GM21576 (cell line): ENCODE data around the gene PTGES2.

Experiments
- ATAC-seq: cut with Tn5 transposase; IDR thresholded peaks from one replicate; pipeline ENCODE4 v1.9.1; 2021; ENCODE audit warnings: mild to moderate bottlenecking, moderate library complexity; ENCODE audit not compliant: unreplicated experiment

PTGES2 gene

GRCh38 chr9:128153947-128154695 lies 26.6 kb upstream of the PTGES2 start:
- no peak for ATAC-seq

GRCh38 chr9:128153060-128153946 lies 25.8 kb upstream of the PTGES2 start:
- no peak for ATAC-seq

GRCh38 chr9:128152133-128153059 lies 24.9 kb upstream of the PTGES2 start:
- no peak for ATAC-seq

- ATAC-seq: no peak
These were observed 24.0 kb upstream of the PTGES2 start for GRCh38 chr9:128151309-128152132.

- ATAC-seq: no peak
These were observed 23.2 kb upstream of the PTGES2 start for GRCh38 chr9:128150594-128151308.

GRCh38 chr9:128149951-128150593 lies 22.5 kb upstream of the PTGES2 start:
- no peak for ATAC-seq

- no peak for ATAC-seq
These were observed 21.6 kb upstream of the PTGES2 start, which contains the start of gene LCN2 for GRCh38 chr9:128149001-128149701. Gene LCN2 (plus strand): TSS chr9:128149453. CDS start chr9:128149526, 73 bp downstream.

- no peak for ATAC-seq
These were observed 21.0 kb upstream of the PTGES2 start for GRCh38 chr9:128148509-128149000.

GRCh38 chr9:128146591-128147120 lies 19.1 kb upstream of the PTGES2 start:
- no peak for ATAC-seq

- no peak for ATAC-seq
These were observed 18.4 kb upstream of the PTGES2 start for GRCh38 chr9:128145951-128146351.

GRCh38 chr9:128145536-128145935 lies 18.0 kb upstream of the PTGES2 start:
- no peak for ATAC-seq

GRCh38 chr9:128144239-128145181 lies 17.0 kb upstream of the PTGES2 start:
- ATAC-seq: no peak

GRCh38 chr9:128143525-128144238 lies 16.2 kb upstream of the PTGES2 start:
- no peak for ATAC-seq

GRCh38 chr9:128142596-128142995 lies 15.1 kb upstream of the PTGES2 start:
- no peak for ATAC-seq

GRCh38 chr9:128142061-128142460 lies 14.5 kb upstream of the PTGES2 start:
- no peak for ATAC-seq

GRCh38 chr9:128141604-128142003 lies 14.1 kb upstream of the PTGES2 start:
- ATAC-seq: no peak
